ENCODE results near the gene TM9SF1.

GRCh38 chr14:24187539-24187915 lies 7.7 kb downstream of the TM9SF1 start:
- TF ChIP-seq CTCF (conservative IDR thresholded peaks at IDR 0.05 in 1 of 2, IDR thresholded peaks at IDR 0.05 in 1 of 2; ENCODE audit: extremely low read depth in 1 of 2, insufficient read depth in 1 of 2, low read depth in 1 of 2, low read length in 2 of 2): no peak
- no peak for TF ChIP-seq EZH2 (IDR thresholded peaks at IDR 0.05; ENCODE audit: borderline replicate concordance, low read length)

Measured in mammary epithelial cell (primary cell).